GM18498 (cell line): ENCODE measurements around the gene MTMR3.
A peak's percentile ranks its signal among the peaks of the same experiment; 100 is the strongest.

ENCODE experiments used
- ATAC-seq: cut with Tn5 transposase; IDR thresholded peaks from one replicate; pipeline ENCODE4 v1.9.1; 2021; ENCODE audit warnings: mild to moderate bottlenecking, moderate library complexity; ENCODE audit not compliant: unreplicated experiment

Gene MTMR3

GRCh38 chr22:29914165-29914564 is 31.2 kb downstream of the MTMR3 start:
- ATAC-seq = no peak

- no peak for ATAC-seq
Measured at GRCh38 chr22:29914991-29915533, 32.1 kb downstream of the MTMR3 start.

GRCh38 chr22:29916007-29916544 is 33.1 kb downstream of the MTMR3 start:
- no peak for ATAC-seq

- no peak for ATAC-seq
Measured at GRCh38 chr22:29917052-29917902, 34.3 kb downstream of the MTMR3 start.

- ATAC-seq = no peak
Measured at GRCh38 chr22:29925402-29925801, 42.4 kb downstream of the MTMR3 start.

GRCh38 chr22:29926057-29926456 is 43.1 kb downstream of the MTMR3 start:
- ATAC-seq = no peak

- ATAC-seq = no peak
Measured at GRCh38 chr22:29932136-29932535, 49.2 kb downstream of the MTMR3 start.

GRCh38 chr22:29933619-29934018 is 50.6 kb downstream of the MTMR3 start:
- ATAC-seq = no peak

GRCh38 chr22:29934596-29934995 is 51.6 kb downstream of the MTMR3 start:
- no peak for ATAC-seq

- no peak for ATAC-seq
Measured at GRCh38 chr22:29936186-29936585, 53.2 kb downstream of the MTMR3 start.

- ATAC-seq = peak; percentile 60
Measured at GRCh38 chr22:29937940-29938693, 55.1 kb downstream of the MTMR3 start.

GRCh38 chr22:29940526-29940925 is 57.6 kb downstream of the MTMR3 start:
- ATAC-seq = no peak

GRCh38 chr22:29944339-29944738 is 61.4 kb downstream of the MTMR3 start:
- no peak for ATAC-seq

GRCh38 chr22:29945435-29945834 is 62.5 kb downstream of the MTMR3 start:
- ATAC-seq = no peak

GRCh38 chr22:29946220-29946619 is 63.2 kb downstream of the MTMR3 start:
- ATAC-seq = no peak

GRCh38 chr22:29947410-29948384 is 64.7 kb downstream of the MTMR3 start:
- ATAC-seq = no peak

GRCh38 chr22:29948385-29948769 is 65.4 kb downstream of the MTMR3 start:
- no peak for ATAC-seq

GRCh38 chr22:29949872-29950271 is 66.9 kb downstream of the MTMR3 start:
- ATAC-seq = no peak

GRCh38 chr22:29951791-29952413 is 68.9 kb downstream of the MTMR3 start:
- no peak for ATAC-seq
